CD14-positive monocyte (primary cell): ENCODE data around the gene BACH2. TPM values are rescaled to one million over a fixed set of nuclear protein-coding genes. Genes with fewer than 3 reads are reported as not detected.

Source experiments
- DNase-seq, 3 donors: peaks; one replicate each; pipeline ENCODE4 v3.0.0-alpha.2; 2011 to 2022
- H2AFZ ChIP-seq: 2 replicates; pipeline ENCODE4 v1.6.0; 2012; ENCODE audit warnings: mild to moderate bottlenecking, low read depth, low read length, inconsistent platforms; ENCODE audit not compliant: insufficient read depth, poor library complexity, severe bottlenecking
- H3K27ac ChIP-seq, 2 donors: 1 replicate in 1 of 2; 2 replicates in 1 of 2; pipeline ENCODE4 v1.5.1; 2012 to 2013; ENCODE audit warnings: low read length in 2 of 2, control low read depth in 1 of 2, inconsistent platforms in 1 of 2, low read depth in 1 of 2, mild to moderate bottlenecking in 1 of 2
- H3K27me3 ChIP-seq, 2 donors: one replicate each; pipeline versions ENCODE4 v1.6.0 to v1.6.1; 2011 to 2013; ENCODE audit warnings: low read length in 2 of 2; ENCODE audit not compliant: control insufficient read depth in 2 of 2, insufficient read depth in 2 of 2
- H3K36me3 ChIP-seq, 2 donors: replicated peaks in 1 of 2; 1 replicate in 1 of 2; 2 replicates in 1 of 2; pipeline versions ENCODE4 v1.5.1 to v1.6.1; 2012 to 2013; ENCODE audit warnings: low read length in 2 of 2, control low read depth in 1 of 2, inconsistent platforms in 1 of 2, mild to moderate bottlenecking in 1 of 2; ENCODE audit not compliant: insufficient read depth in 2 of 2, control insufficient read depth in 1 of 2
- H3K4me1 ChIP-seq, 2 donors: 1 replicate in 1 of 2; 2 replicates in 1 of 2; pipeline versions ENCODE4 v1.5.1 to v1.6.1; 2012 to 2013; ENCODE audit warnings: low read length in 2 of 2, control low read depth in 1 of 2, inconsistent platforms in 1 of 2, mild to moderate bottlenecking in 1 of 2, moderate library complexity in 1 of 2; ENCODE audit not compliant: insufficient read depth in 2 of 2, control insufficient read depth in 1 of 2
- H3K4me2 ChIP-seq: replicated peaks from 2 replicates; pipeline ENCODE3; 2012; ENCODE audit warnings: low read length, moderate library complexity, mild to moderate bottlenecking; ENCODE audit not compliant: poor library complexity, severe bottlenecking; ENCODE audit errors: extremely low read depth
- H3K4me3 ChIP-seq, 3 experiments: fragments of 200-600 bp in 1 of 3; sonication (generic) in 1 of 3; replicated peaks in 1 of 3; 1 replicate in 2 of 3; 2 replicates in 1 of 3; pipeline ENCODE4 v1.5.1; 2011 to 2013; ENCODE audit warnings: low read length in 3 of 3, mild to moderate bottlenecking in 3 of 3, control low read depth in 2 of 3, low read depth in 2 of 3, inconsistent platforms in 1 of 3, moderate library complexity in 1 of 3
- H3K79me2 ChIP-seq: 2 replicates; pipeline ENCODE4 v1.6.0; 2012; ENCODE audit warnings: mild to moderate bottlenecking, control low read depth, inconsistent platforms, low read length, moderate library complexity; ENCODE audit not compliant: insufficient read depth
- H3K9ac ChIP-seq: 2 replicates; pipeline ENCODE4 v1.6.0; 2017; ENCODE audit warnings: low read length, mild to moderate bottlenecking; ENCODE audit not compliant: insufficient read depth, poor library complexity, severe bottlenecking
- H3K9me3 ChIP-seq, 2 donors: replicated peaks in 1 of 2; 1 replicate in 1 of 2; 2 replicates in 1 of 2; pipeline versions ENCODE4 v1.5.1 to v1.6.1; 2012 to 2013; ENCODE audit warnings: low read length in 2 of 2, control low read depth in 1 of 2; ENCODE audit not compliant: control insufficient read depth in 1 of 2, insufficient read depth in 1 of 2
- H4K20me1 ChIP-seq: 2 replicates; pipeline ENCODE4 v1.6.0; 2012; ENCODE audit warnings: mild to moderate bottlenecking, low read length, control low read depth, moderate library complexity; ENCODE audit not compliant: insufficient read depth
- H3K27ac Mint-ChIP-seq, 7 donors: one replicate each; pipeline ENCODE4 v1.8.0; 2020; ENCODE audit warnings: mild to moderate bottlenecking in 7 of 7, mixed read lengths in 7 of 7, moderate library complexity in 6 of 7, inconsistent platforms in 2 of 7
- H3K27me3 Mint-ChIP-seq, 3 donors: one replicate each; pipeline ENCODE4 v1.8.0; 2021 to 2022; ENCODE audit warnings: low read depth in 3 of 3, mild to moderate bottlenecking in 3 of 3, mixed read lengths in 3 of 3, moderate library complexity in 3 of 3, inconsistent platforms in 1 of 3
- H3K36me3 Mint-ChIP-seq, 2 donors: one replicate each; pipeline ENCODE4 v1.8.0; 2020; ENCODE audit warnings: mixed read lengths in 2 of 2, inconsistent platforms in 1 of 2, mild to moderate bottlenecking in 1 of 2
- H3K4me1 Mint-ChIP-seq: one replicate; pipeline ENCODE4 v1.8.0; 2020; ENCODE audit warnings: mild to moderate bottlenecking, mixed read lengths
- H3K4me3 Mint-ChIP-seq, 2 donors: one replicate each; pipeline ENCODE4 v1.8.0; 2020; ENCODE audit warnings: mild to moderate bottlenecking in 2 of 2, mixed read lengths in 2 of 2, moderate library complexity in 1 of 2
- H3K9me3 Mint-ChIP-seq, 7 donors: one replicate each; pipeline ENCODE4 v1.8.0; 2020 to 2022; ENCODE audit warnings: mixed read lengths in 7 of 7, mild to moderate bottlenecking in 6 of 7, moderate library complexity in 6 of 7, inconsistent platforms in 2 of 7
- CTCF ChIP-seq: fragments of 200-600 bp; IDR thresholded peaks from one replicate; pipeline ENCODE4 v1.8.0; 2022; ENCODE audit warnings: antibody characterized with exemption, mild to moderate bottlenecking
- WGBS: methylation state at CpG from one replicate; pipeline ENCODE4 v1.1.5; 2013; ENCODE audit warnings: missing lambda C conversion rate; ENCODE audit not compliant: insufficient coverage; 5-methylcytosine and 5-hydroxymethylcytosine counted together
- intact Hi-C, 2 donors: fragments of 100-400 bp; cut with micrococcal nuclease; formaldehyde crosslinking; loops; one replicate each; pipeline versions ENCODE4 v1.15.0 to v1.15.1; 2023
- polyA plus RNA-seq, 3 donors: library from polyadenylated mRNA; depleted of rRNA in 1 of 3; unstranded in 2 of 3; stranded (reverse) in 1 of 3; fragments of 300-500 nt in 2 of 3; fragments of >200 nt in 1 of 3; fragmentation: Illumina TruSeq in 2 of 3; gene quantifications; 1 replicate in 2 of 3; 2 replicates in 1 of 3; pipeline ENCODE4 v1.2.3, GENCODE V29; 2012 to 2021

The BACH2 gene
- polyA plus RNA-seq, 3 donors = 0.04 to 0.09 (median 0.05) TPM

DNA sequence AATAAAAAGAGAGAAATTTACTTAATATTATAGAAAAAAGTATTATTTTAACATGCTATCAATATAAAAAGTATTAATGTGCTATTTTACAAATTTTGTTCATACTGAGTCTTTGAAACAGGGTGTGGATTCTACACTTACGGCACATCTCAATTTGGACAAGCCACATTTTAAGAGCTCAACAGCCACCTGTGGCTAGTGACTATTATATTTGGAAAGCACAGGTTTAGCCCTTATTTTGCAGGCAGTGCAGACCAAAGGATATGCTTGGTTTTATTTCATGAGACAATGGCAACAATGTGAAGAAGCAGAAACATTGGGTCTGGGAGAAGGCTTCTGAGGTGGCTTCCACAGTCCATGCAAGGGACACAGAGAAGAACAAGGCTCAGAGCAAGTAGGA is 74.6 kb downstream of the BACH2 start:
- no peaks in the 10 kb centered on the region for H3K36me3 ChIP-seq
- Mint-ChIP-seq H3K4me1 (no peaks in the 10 kb centered on the region), H3K36me3 (peaks cover 0 to 4% of the 10 kb centered on the region in 2 donors), H3K27ac (no peak overlapping the region), H3K4me3 (no peak overlapping the region), H3K27me3 (peaks cover 0 to 4% (median 0%) of the 10 kb centered on the region in 3 donors), H3K9me3 (peaks cover 7 to 25% (median 18%) of the 10 kb centered on the region in 7 donors)
- intact Hi-C loops = no loop called here
- WGBS = no CpG with 5 or more reads among the region's 1 CpG
- H3K9me3 ChIP-seq = peaks cover 14 to 17% of the 10 kb centered on the region in 2 donors
- no peaks in the 10 kb centered on the region for H3K79me2 ChIP-seq
- no peak overlapping the region for H3K27ac ChIP-seq
- H3K4me3 ChIP-seq = no peak overlapping the region
- no peak overlapping the region for H2AFZ ChIP-seq
- H3K27me3 ChIP-seq = no peaks in the 10 kb centered on the region
- no peak overlapping the region for H3K4me2 ChIP-seq
- H3K4me1 ChIP-seq = peaks cover 0 to 7% of the 10 kb centered on the region in 2 donors
- H4K20me1 ChIP-seq = no peaks in the 10 kb centered on the region
- TF ChIP-seq CTCF = no peak
- H3K9ac ChIP-seq = no peak overlapping the region
- no peak for DNase-seq

GRCh38 chr6:90221403-90221802 is 75.2 kb downstream of the BACH2 start:
- Histone ChIP-seq H3K4me1 (peaks cover under 1 to 8% of the 10 kb centered on the region in 2 donors), H4K20me1 (no peaks in the 10 kb centered on the region), H2AFZ (no peak overlapping the region), H3K4me2 (no peak overlapping the region), H3K79me2 (no peaks in the 10 kb centered on the region), H3K9ac (no peak overlapping the region), H3K4me3 (no peak overlapping the region), H3K36me3 (no peaks in the 10 kb centered on the region), H3K27me3 (no peaks in the 10 kb centered on the region), H3K27ac (no peak overlapping the region), H3K9me3 (peaks cover 14 to 17% of the 10 kb centered on the region in 2 donors)
- peaks cover 3% of the 10 kb centered on the region for H3K4me1 Mint-ChIP-seq
- H3K27me3 Mint-ChIP-seq = peaks cover 0 to 4% (median 0%) of the 10 kb centered on the region in 3 donors
- TF ChIP-seq CTCF = no peak
- peaks cover 0 to 4% of the 10 kb centered on the region in 2 donors for H3K36me3 Mint-ChIP-seq
- no peak overlapping the region for H3K27ac Mint-ChIP-seq
- 67% methylated on average over 1 of the region's 4 CpGs for WGBS
- peaks cover 7 to 25% (median 18%) of the 10 kb centered on the region in 7 donors for H3K9me3 Mint-ChIP-seq
- intact Hi-C loops = no loop called here
- H3K4me3 Mint-ChIP-seq = no peak overlapping the region
- DNase-seq = no peak
